CD4-positive, CD25-positive, alpha-beta regulatory T cell (primary cell): ENCODE results near the gene TCF7L1. TPM values are rescaled to one million over a fixed set of nuclear protein-coding genes. Genes with fewer than 3 reads are reported as not detected.
"Not testable (repeated sequence)": the region's sequence is repeated elsewhere in the genome, so short reads cannot be mapped to it uniquely, and the experiment has no call there.

ENCODE experiments used
- ATAC-seq, 2 donors: fragments of 150-1000 bp; cut with Tn5 transposase; one replicate each; pipeline ENCODE4 v1.10.0; 2021; ENCODE audit warnings: low read depth in 2 of 2, moderate number of reproducible peaks in 2 of 2, moderate library complexity in 1 of 2
- DNase-seq, 3 donors: peaks; one replicate each; pipeline versions ENCODE4 v3.0.0 to v3.0.0-alpha.2; 2012 to 2022; ENCODE audit warnings: mixed read lengths in 1 of 3
- H3K27ac ChIP-seq: one replicate; pipeline ENCODE4 v1.7.0; 2013; ENCODE audit warnings: mild to moderate bottlenecking, low read length; ENCODE audit not compliant: insufficient read depth, poor library complexity, severe bottlenecking
- H3K27me3 ChIP-seq: one replicate; pipeline ENCODE4 v1.7.0; 2013; ENCODE audit warnings: low read length; ENCODE audit not compliant: control insufficient read depth, insufficient read depth
- H3K36me3 ChIP-seq: one replicate; pipeline ENCODE4 v1.7.0; 2013; ENCODE audit warnings: mild to moderate bottlenecking, low read length, moderate library complexity; ENCODE audit not compliant: control insufficient read depth, insufficient read depth
- H3K4me1 ChIP-seq: 2 replicates; pipeline ENCODE4 v1.7.0; 2013; ENCODE audit warnings: mild to moderate bottlenecking, low read length; ENCODE audit not compliant: insufficient read depth, control insufficient read depth, poor library complexity, severe bottlenecking
- H3K4me3 ChIP-seq: one replicate; pipeline ENCODE4 v1.7.0; 2013; ENCODE audit warnings: low read depth, mild to moderate bottlenecking, low read length, moderate library complexity
- H3K9me3 ChIP-seq, 2 experiments: 1 replicate in 1 of 2; 2 replicates in 1 of 2; pipeline ENCODE4 v1.7.0; 2013; ENCODE audit warnings: low read length in 2 of 2, mild to moderate bottlenecking in 1 of 2, moderate library complexity in 1 of 2; ENCODE audit not compliant: control insufficient read depth in 2 of 2
- H3K27ac Mint-ChIP-seq, 3 donors: one replicate each; pipeline ENCODE4 v1.8.0; 2020 to 2022; ENCODE audit warnings: mild to moderate bottlenecking in 3 of 3, mixed read lengths in 3 of 3, moderate library complexity in 2 of 3
- H3K27me3 Mint-ChIP-seq: one replicate; pipeline ENCODE4 v1.8.0; 2022; ENCODE audit warnings: mild to moderate bottlenecking, mixed read lengths
- H3K36me3 Mint-ChIP-seq: one replicate; pipeline ENCODE4 v1.8.0; 2020; ENCODE audit warnings: mixed read lengths
- H3K4me1 Mint-ChIP-seq, 4 donors: one replicate each; pipeline ENCODE4 v1.8.0; 2020 to 2022; ENCODE audit warnings: mixed read lengths in 4 of 4, mild to moderate bottlenecking in 1 of 4
- H3K4me3 Mint-ChIP-seq, 4 donors: one replicate each; pipeline ENCODE4 v1.8.0; 2020 to 2022; ENCODE audit warnings: mild to moderate bottlenecking in 4 of 4, mixed read lengths in 4 of 4, moderate library complexity in 3 of 4
- H3K9me3 Mint-ChIP-seq, 7 donors: one replicate each; pipeline ENCODE4 v1.8.0; 2020 to 2022; ENCODE audit warnings: mixed read lengths in 7 of 7, mild to moderate bottlenecking in 3 of 7, moderate library complexity in 2 of 7
- polyA plus RNA-seq, 4 donors: library from polyadenylated mRNA; unstranded; fragments of 300-500 nt; fragmentation: Illumina TruSeq; gene quantifications; one replicate each; pipeline ENCODE4 v1.2.3, GENCODE V29; 2021
- total RNA-seq: library from RNA; stranded (reverse); gene quantifications from one replicate; pipeline ENCODE4 v1.2.3, GENCODE V29; 2022

Gene TCF7L1
- total and polyA plus RNA-seq, 5 donors from 2014 or later, result 0.07 to 0.10 TPM; not detected in 3

DNA sequence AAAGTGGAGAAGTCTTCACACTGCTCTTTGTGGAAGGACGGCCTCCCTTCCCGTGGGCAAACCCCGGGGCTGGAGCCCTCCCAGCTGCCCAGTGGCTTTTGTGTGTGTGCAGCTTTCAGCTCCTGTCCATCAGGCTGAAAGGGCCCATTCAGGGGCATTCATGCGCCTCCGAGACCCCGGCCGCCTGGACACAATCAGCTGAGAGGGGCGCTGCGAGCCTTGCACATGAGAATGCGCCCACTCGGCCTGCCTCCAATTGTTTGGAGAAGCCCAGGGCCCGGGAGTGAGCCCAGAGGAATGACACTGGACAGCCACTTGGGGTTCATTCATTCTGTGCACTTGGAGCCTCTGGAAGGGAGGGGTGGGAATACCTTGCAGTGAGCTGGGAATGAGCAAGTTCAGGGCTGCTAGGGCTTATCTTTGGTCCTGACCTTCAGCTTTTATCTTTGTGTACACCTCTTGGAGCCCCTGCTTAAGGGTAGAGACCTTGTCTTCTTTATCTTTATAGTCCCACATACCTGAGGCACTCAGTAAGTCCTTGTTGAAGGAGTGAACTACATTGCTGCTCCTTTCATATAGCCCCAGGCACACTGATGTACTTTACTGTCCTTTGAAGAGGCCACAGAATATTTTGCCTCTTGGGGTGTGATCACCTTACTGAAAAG lies 56.5 kb downstream of the TCF7L1 start:
- no peaks in the 10 kb centered on the region for H3K9me3 Mint-ChIP-seq
- no peak for DNase-seq
- no peaks in the 10 kb centered on the region for H3K36me3 Mint-ChIP-seq
- no peak overlapping the region for H3K27ac Mint-ChIP-seq
- Histone ChIP-seq H3K9me3 (no peaks in the 10 kb centered on the region), H3K27ac (no peak overlapping the region), H3K27me3 (peaks cover 7% of the 10 kb centered on the region), H3K4me3 (no peak overlapping the region), H3K4me1 (no peaks in the 10 kb centered on the region), H3K36me3 (no peaks in the 10 kb centered on the region)
- H3K4me1 Mint-ChIP-seq, result no peaks in the 10 kb centered on the region
- H3K27me3 Mint-ChIP-seq, result peaks cover 12% of the 10 kb centered on the region
- no peak overlapping the region for H3K4me3 Mint-ChIP-seq
- no peak for ATAC-seq

DNA sequence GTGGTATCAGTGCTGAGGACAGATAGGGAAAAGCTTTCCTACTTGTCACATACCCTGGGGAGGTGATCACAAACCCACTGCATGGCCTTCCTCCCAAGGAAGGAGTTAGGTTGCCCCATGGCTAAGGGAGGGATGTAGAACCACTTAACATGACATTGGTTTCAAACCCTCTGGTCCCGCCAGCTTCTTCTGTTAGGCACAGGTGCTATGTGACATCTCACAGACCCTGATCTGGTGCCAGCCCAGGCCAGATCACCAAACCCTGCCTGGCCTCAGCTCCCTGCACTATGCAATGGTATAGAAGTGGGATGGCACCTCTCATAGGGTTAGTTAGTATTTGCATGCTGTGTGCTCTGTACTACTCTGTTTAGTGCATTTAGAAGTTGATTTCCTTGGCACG lies 58.0 kb downstream of the TCF7L1 start:
- Histone ChIP-seq H3K9me3 (no peaks in the 10 kb centered on the region), H3K4me3 (no peak overlapping the region), H3K27ac (no peak overlapping the region), H3K4me1 (no peaks in the 10 kb centered on the region), H3K27me3 (peaks cover 7% of the 10 kb centered on the region), H3K36me3 (no peaks in the 10 kb centered on the region)
- no peaks in the 10 kb centered on the region for H3K4me1 Mint-ChIP-seq
- peaks cover 11% of the 10 kb centered on the region for H3K27me3 Mint-ChIP-seq
- H3K27ac Mint-ChIP-seq, result no peak overlapping the region
- no peaks in the 10 kb centered on the region for H3K9me3 Mint-ChIP-seq
- no peaks in the 10 kb centered on the region for H3K36me3 Mint-ChIP-seq
- no peak overlapping the region for H3K4me3 Mint-ChIP-seq
- ATAC-seq (no peak), DNase-seq (no peak)

DNA sequence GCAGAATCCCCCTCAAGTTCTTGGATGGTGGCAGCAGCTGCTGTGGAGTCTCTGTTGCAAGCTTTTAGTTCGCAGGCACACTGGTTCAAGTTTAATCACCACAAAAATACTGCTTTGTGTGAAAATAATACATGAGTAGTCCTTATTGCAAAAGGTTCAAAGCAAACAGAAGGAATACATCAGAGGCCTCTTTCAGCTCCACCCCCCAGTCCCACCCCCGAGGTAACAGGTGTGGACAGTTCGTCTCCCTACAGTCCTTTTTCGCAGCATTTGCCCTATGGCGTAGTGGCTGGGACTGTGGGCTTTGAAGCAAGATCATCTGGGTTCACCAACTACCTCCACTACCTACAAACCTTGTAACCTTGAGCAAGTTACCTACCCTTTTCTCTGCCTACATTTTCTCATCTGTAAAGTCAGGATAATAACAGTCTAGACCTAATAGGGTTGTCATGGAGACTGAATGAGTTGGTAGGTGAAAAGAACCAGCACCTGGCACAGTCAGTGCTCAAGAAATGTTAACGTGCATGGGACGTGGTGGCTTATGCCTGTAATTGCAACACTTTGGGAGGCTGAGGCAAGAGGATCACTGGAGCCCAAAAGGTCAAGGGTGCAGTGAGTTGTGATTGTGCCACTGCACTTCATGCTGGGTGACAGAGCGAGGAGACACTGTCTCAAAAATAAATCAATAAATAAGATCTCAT lies 61.7 kb downstream of the TCF7L1 start:
- no peak overlapping the region for H3K27ac ChIP-seq
- H3K4me1 Mint-ChIP-seq, result no peaks in the 10 kb centered on the region
- no peak overlapping the region for H3K4me3 Mint-ChIP-seq
- H3K9me3 ChIP-seq, result no peaks in the 10 kb centered on the region
- H3K4me1 ChIP-seq, result no peaks in the 10 kb centered on the region
- H3K36me3 Mint-ChIP-seq, result no peaks in the 10 kb centered on the region
- H3K27ac Mint-ChIP-seq, result no peak overlapping the region
- ATAC-seq, result no peak
- peaks cover 5% of the 10 kb centered on the region for H3K27me3 ChIP-seq
- no peaks in the 10 kb centered on the region for H3K36me3 ChIP-seq
- H3K27me3 Mint-ChIP-seq, result peaks cover 17% of the 10 kb centered on the region
- no peak for DNase-seq
- H3K9me3 Mint-ChIP-seq, result peaks cover 0 to 2% (median 0%) of the 10 kb centered on the region in 7 donors
- no peak overlapping the region for H3K4me3 ChIP-seq

- H3K4me1 Mint-ChIP-seq, result no peaks in the 10 kb centered on the region
- Histone ChIP-seq H3K27me3 (peaks cover 3% of the 10 kb centered on the region), H3K27ac (no peak overlapping the region), H3K36me3 (no peaks in the 10 kb centered on the region), H3K9me3 (no peaks in the 10 kb centered on the region), H3K4me3 (no peak overlapping the region), H3K4me1 (no peaks in the 10 kb centered on the region)
- no peak for ATAC-seq
- no peaks in the 10 kb centered on the region for H3K36me3 Mint-ChIP-seq
- DNase-seq, result no peak
- H3K9me3 Mint-ChIP-seq, result peaks cover 0 to 2% (median 0%) of the 10 kb centered on the region in 7 donors
- H3K27me3 Mint-ChIP-seq, result peaks cover 21% of the 10 kb centered on the region
- H3K27ac Mint-ChIP-seq, result no peak overlapping the region
- H3K4me3 Mint-ChIP-seq, result no peak overlapping the region
These were observed 62.8 kb downstream of the TCF7L1 start for GRCh38 chr2:85195956-85196355.

GRCh38 chr2:85199698-85200097 lies 66.5 kb downstream of the TCF7L1 start:
- Mint-ChIP-seq H3K4me3 (no peak overlapping the region), H3K27ac (no peak overlapping the region), H3K9me3 (peaks cover 0 to 2% (median 0%) of the 10 kb centered on the region in 7 donors), H3K36me3 (no peaks in the 10 kb centered on the region), H3K27me3 (peaks cover 22% of the 10 kb centered on the region), H3K4me1 (no peaks in the 10 kb centered on the region)
- H3K9me3 ChIP-seq, result no peaks in the 10 kb centered on the region
- ATAC-seq, result no peak
- no peak overlapping the region for H3K27ac ChIP-seq
- H3K36me3 ChIP-seq, result no peaks in the 10 kb centered on the region
- H3K27me3 ChIP-seq, result no peaks in the 10 kb centered on the region
- H3K4me3 ChIP-seq, result no peak overlapping the region
- H3K4me1 ChIP-seq, result no peaks in the 10 kb centered on the region
- DNase-seq, result no peak

DNA sequence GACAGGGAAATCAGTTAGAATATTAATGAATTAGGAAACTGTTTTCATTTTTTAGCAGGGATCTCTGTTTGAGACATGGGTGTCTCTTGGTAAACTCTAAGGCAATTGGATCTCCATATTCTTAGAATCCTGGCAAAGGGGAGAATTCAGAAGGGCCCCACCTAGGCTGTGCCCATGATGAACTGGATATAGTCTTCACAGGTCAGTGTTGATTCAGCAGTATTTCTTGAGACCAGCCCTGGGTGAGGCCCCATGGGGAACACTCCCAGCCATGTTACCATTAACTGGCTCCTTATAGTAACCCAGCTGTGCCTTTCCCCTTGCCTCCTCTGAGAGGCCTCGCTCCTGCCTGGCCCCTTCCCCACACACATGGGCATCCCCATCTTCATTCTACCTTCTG lies 76.7 kb downstream of the TCF7L1 start:
- ATAC-seq (no peak), DNase-seq (no peak)
- Mint-ChIP-seq H3K27me3 (peaks cover 34% of the 10 kb centered on the region), H3K36me3 (no peaks in the 10 kb centered on the region), H3K4me1 (no peaks in the 10 kb centered on the region), H3K9me3 (peaks cover 0 to 4% (median 0%) of the 10 kb centered on the region in 7 donors), H3K27ac (no peak overlapping the region), H3K4me3 (no peak overlapping the region)
- no peaks in the 10 kb centered on the region for H3K36me3 ChIP-seq
- no peaks in the 10 kb centered on the region for H3K4me1 ChIP-seq
- no peak overlapping the region for H3K27ac ChIP-seq
- H3K27me3 ChIP-seq, result peaks cover 8% of the 10 kb centered on the region
- no peaks in the 10 kb centered on the region for H3K9me3 ChIP-seq
- no peak overlapping the region for H3K4me3 ChIP-seq

DNA sequence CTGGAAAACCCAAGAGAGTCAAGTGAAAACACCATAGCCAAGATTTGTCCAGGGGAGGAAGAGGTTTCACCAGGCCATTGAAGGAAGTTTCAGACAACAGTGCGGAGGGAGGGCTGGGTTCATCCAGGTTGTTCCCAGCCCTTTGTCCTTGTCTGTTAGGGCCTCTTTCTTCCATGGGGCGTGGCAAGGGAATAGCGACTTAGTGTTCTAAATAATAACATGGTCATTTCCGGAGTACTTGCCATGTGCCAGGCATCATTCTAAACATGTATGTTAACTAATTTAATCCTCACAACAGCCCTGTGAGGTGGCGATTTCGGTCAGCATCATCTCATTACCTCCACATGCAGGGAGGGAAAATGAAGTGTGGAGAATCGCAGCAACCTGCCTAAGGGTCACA lies 77.3 kb downstream of the TCF7L1 start:
- no peaks in the 10 kb centered on the region for H3K4me1 Mint-ChIP-seq
- no peak for DNase-seq
- no peaks in the 10 kb centered on the region for H3K9me3 ChIP-seq
- H3K36me3 ChIP-seq, result no peaks in the 10 kb centered on the region
- H3K27ac ChIP-seq, result no peak overlapping the region
- H3K27me3 Mint-ChIP-seq, result peaks cover 34% of the 10 kb centered on the region
- peaks cover 10% of the 10 kb centered on the region for H3K27me3 ChIP-seq
- no peaks in the 10 kb centered on the region for H3K36me3 Mint-ChIP-seq
- no peak overlapping the region for H3K4me3 Mint-ChIP-seq
- peaks cover 0 to 4% (median 0%) of the 10 kb centered on the region in 7 donors for H3K9me3 Mint-ChIP-seq
- H3K27ac Mint-ChIP-seq, result no peak overlapping the region
- no peak for ATAC-seq
- H3K4me1 ChIP-seq, result no peaks in the 10 kb centered on the region
- no peak overlapping the region for H3K4me3 ChIP-seq

DNA sequence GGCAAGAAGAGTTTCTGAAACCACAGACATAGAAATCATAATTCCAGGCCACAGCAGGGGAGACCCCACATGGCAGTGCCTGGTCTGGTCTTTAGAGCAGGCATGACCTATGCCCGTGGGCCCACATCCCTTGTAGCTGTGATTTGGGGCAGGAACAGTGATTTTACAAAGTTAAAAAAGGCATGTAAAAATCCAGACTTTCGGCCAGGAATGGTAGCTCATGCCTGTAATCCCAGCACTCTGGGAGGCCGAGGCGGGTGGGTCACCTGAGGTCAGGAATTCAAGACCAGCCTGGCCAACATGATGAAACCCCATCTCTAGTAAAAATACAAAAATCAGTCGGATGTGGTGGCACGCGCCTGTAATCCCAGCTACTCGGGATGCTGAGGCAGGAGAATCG lies 78.4 kb downstream of the TCF7L1 start:
- peaks cover 38% of the 10 kb centered on the region for H3K27me3 Mint-ChIP-seq
- H3K27ac ChIP-seq, H3K4me3 ChIP-seq, DNase-seq, ATAC-seq, H3K4me1 ChIP-seq, H3K4me1 Mint-ChIP-seq, H3K36me3 ChIP-seq, H3K9me3 ChIP-seq, H3K27ac Mint-ChIP-seq, H3K9me3 Mint-ChIP-seq, H3K27me3 ChIP-seq, H3K4me3 Mint-ChIP-seq, H3K36me3 Mint-ChIP-seq: not testable (repeated sequence)
